SKM-1 treated with dmso at 0.1 percent for 144 hours (cell line): ENCODE results near the gene RETSAT.

Experiments used
- DNase-seq: peaks from one replicate; lab custom pipeline; 2025; ENCODE audit not compliant: unreplicated experiment; lab: John Stamatoyannopoulos, UW

Gene RETSAT

DNA sequence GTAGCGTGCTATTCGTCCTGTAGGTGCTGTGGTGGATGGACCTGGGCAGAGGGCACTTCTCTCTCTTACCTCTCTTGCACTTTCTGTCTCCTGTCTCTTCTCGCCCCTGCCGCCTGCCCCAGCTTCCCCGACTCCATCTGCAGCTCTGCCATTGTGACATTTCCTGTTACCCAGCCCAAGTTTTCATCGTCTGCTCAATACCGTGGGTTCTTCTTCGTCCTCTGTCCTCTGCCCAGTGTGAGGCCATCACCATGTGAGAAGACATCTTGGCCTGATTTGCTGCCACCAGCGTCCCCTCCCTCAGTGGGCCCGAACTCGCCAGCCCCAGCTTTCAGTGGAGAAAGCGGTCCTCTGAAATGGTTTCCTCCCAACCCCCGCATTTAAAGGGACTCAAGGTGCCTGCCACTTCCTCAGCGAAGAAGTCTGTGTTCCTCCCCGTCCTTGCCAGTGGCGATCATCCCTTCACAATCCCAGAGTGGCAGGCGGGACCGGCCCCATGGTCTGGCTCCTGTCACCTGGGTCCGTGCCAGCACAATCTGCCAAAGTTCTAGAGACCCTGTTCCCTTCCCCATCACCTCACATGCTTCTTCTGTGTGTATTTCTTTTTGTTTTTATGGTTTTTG lies 44.5 kb downstream of the RETSAT start:
- peak; percentile 65 for DNase-seq

DNA sequence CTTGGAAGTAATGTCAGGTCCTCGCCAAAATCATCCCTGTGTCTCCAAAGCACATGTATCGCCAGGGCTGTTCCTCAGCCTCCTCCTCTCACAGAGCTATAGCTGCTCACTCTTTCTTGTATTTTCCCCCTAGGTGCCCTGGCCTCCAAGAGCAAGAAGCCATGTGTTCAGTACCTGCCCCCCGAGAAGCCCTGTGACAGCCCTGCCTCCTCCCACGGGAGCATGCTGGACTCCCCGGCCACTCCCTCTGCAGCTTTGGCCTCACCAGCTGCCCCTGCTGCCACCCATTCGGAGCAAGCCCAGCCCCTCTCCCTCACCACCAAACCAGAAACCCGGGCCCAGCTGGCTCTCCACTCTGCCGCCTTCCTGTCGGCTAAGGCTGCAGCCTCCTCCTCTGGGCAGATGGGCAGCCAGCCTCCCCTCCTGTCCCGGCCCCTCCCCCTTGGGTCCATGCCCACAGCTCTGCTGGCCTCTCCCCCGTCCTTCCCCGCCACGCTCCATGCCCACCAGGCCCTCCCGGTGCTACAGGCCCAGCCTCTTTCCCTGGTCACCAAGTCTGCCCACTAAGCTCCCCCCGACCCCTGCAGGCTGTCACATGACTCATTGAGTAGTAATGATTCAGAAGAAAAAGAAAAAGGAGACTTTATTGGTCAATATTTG lies 45.3 kb downstream of the RETSAT start:
- DNase-seq, result no peak

DNA sequence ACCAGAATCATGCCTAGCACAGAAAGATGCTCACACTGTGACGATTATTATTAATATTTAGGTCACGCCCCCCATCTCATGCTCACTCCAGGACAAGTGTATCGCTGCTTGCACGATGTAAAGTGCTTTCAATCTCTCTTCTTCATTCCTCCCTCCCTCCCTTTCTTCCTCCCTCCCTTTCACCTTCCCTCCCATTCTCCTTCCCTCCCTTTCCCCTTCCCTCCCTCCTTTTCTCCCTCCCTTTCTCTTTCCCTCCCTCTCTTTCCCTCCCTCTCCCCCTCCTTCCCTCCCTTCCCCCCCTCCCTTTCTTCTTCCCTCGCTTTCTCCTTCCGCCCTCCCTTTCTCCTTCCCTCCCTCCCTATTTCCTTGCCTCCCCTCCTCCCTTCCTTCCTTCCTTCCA lies 46.1 kb downstream of the RETSAT start:
- DNase-seq, result no peak

DNA sequence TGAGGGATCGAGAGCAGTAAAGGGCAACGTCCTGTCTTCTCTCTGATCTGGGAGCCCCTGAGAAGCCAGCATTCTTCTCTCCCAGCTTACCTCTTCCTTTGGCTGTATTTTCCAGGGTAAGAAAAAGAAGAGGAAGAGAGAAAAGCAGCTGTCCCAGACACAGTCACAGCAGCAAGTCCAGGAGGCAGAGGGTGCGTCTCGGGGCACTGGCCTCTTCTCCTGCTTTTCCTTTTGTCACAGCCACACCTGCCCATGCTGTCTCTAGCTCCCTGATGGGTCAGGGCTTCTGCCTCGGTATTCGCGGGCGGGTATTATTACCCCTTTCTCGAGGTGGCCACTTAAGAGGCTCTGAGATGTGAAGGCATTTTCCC lies 46.8 kb downstream of the RETSAT start:
- no peak for DNase-seq

DNA sequence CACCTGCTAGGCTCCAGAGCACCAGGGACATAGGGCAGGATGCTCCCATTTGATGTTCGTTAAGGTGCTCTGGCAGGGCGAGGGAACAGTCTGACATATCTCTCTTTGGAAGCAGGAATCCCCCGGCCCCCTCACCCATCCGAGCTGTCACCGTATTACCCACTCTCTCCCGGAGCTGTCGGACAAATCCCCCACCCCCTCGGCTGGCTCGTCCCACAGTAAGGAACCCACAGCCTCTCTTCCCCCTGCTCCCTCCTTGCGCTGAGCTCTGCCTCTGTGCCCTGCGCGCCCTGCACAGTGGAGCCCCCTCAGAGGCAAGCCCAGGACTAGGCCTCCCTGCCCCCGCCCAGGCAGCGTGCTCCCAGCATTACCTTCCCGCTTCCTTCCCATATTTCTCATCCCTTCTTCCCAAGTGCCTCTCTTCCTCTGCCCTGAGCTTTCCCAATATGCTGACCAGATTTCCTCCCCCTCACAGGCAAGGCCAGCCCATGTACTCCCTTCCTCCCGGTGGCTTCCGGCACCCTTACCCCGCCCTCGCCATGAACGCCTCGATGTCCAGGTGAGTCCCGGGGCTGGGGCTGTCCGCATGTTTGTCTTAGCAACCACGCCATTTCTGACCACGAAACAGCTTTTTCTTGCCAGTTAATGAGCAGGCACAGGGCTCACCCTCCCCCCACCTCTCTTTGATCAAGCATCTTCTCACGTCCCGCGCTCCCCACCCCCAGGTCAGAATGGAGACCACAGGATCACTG lies 50.4 kb downstream of the RETSAT start:
- no peak for DNase-seq

DNA sequence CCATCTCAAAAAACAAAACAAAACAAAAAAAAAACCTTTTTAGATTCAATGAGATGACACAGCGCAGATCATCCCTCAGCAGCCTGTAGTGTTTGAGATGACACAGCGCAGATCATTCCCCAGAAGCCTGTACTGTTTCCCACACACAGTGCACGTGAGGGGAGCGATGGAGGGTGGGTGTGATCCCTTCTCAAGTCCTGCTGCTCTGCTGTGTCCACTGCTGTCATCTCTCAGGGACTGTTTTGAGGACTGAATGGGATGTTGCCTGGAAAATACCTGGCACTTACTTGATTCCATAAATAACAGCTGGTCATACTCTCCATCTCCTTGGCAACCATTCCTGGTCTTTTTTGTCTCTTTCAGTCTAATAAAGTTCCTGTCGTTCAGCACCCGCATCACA lies 52.2 kb downstream of the RETSAT start:
- DNase-seq, result no peak
